ENCODE results near the gene INHBE.

- TF ChIP-seq POLR2AphosphoS5 (IDR thresholded peaks at IDR 0.05; ENCODE audit: low read depth, low read length) (no peak), POLR2A (IDR thresholded peaks at IDR 0.05; ENCODE audit: low read depth, low read length) (no peak)
Measured at GRCh38 chr12:57449375-57449774, 5.7 kb upstream of the INHBE start.
